SU-DHL-6 (cell line): ENCODE measurements around the gene DNAH11.
"Not testable (repeated sequence)": the region's sequence is repeated elsewhere in the genome, so short reads cannot be mapped to it uniquely, and the experiment has no call there.

Experiments used
- H2AFZ ChIP-seq: fragments of 200-600 bp; sonication (generic); 2 replicates; pipeline ENCODE4 v1.6.1; 2014; ENCODE audit warnings: low read depth, mild to moderate bottlenecking, moderate library complexity, mixed read lengths, antibody characterized with exemption, low read length; ENCODE audit not compliant: severe bottlenecking
- H3F3A ChIP-seq: fragments of 200-600 bp; shearing (Covaris generic); 2 replicates; pipeline ENCODE4 v1.6.0; 2016; ENCODE audit warnings: antibody characterized with exemption, mild to moderate bottlenecking; ENCODE audit not compliant: insufficient read depth
- H3K27ac ChIP-seq: fragments of 200-600 bp; sonication (generic); 2 replicates; pipeline ENCODE4 v1.5.1; 2016; ENCODE audit warnings: low read depth, mild to moderate bottlenecking, low read length, moderate library complexity, mixed read lengths
- H3K27me3 ChIP-seq: fragments of 200-600 bp; sonication (generic), shearing (Covaris generic); 2 replicates; pipeline ENCODE4 v1.6.0; 2014; ENCODE audit warnings: mild to moderate bottlenecking, low read length
- H3K36me3 ChIP-seq: fragments of 200-600 bp; sonication (generic); 2 replicates; pipeline ENCODE4 v1.6.1; 2014; ENCODE audit warnings: mild to moderate bottlenecking, low read length, mixed read lengths
- H3K4me2 ChIP-seq: fragments of 300-600, 200-600 bp; shearing (Covaris generic), sonication (generic); 2 replicates; pipeline ENCODE4 v1.6.0; 2014; ENCODE audit warnings: low read length, low read depth, mild to moderate bottlenecking; ENCODE audit not compliant: poor library complexity, severe bottlenecking
- H3K4me3 ChIP-seq: fragments of 200-600 bp; sonication (generic); 2 replicates; pipeline ENCODE4 v1.5.1; 2014; ENCODE audit warnings: antibody characterized with exemption, low read length, mild to moderate bottlenecking, mixed read lengths; ENCODE audit not compliant: insufficient read depth, poor library complexity, severe bottlenecking
- H3K79me2 ChIP-seq: fragments of 200-600 bp; sonication (generic); 2 replicates; pipeline ENCODE4 v1.6.1; 2014; ENCODE audit warnings: mild to moderate bottlenecking, low read length, moderate library complexity; ENCODE audit not compliant: insufficient read depth
- H3K9ac ChIP-seq: fragments of 200-600 bp; sonication (generic); 2 replicates; pipeline ENCODE4 v1.7.0; 2014; ENCODE audit warnings: mild to moderate bottlenecking, low read length
- H3K9me2 ChIP-seq: fragments of 200-600 bp; sonication (generic); replicated peaks from 2 replicates; pipeline ENCODE4 v1.6.1; 2014; ENCODE audit warnings: low read length; ENCODE audit not compliant: insufficient read depth
- H3K9me3 ChIP-seq: fragments of 200-600 bp; sonication (generic); 2 replicates; pipeline ENCODE4 v1.6.1; 2014; ENCODE audit warnings: low read length, mixed read lengths; ENCODE audit not compliant: insufficient read depth
- H4K20me1 ChIP-seq: fragments of 200-600 bp; sonication (generic); 2 replicates; pipeline ENCODE4 v1.6.1; 2014; ENCODE audit warnings: low read depth, mild to moderate bottlenecking, antibody characterized with exemption, low read length, moderate library complexity, mixed read lengths
- CTCF ChIP-seq: fragments of 200-600 bp; sonication (generic); IDR thresholded peaks from one replicate; pipeline ENCODE4 v1.5.1; 2017; ENCODE audit warnings: antibody characterized with exemption, mild to moderate bottlenecking, low read length, moderate library complexity; ENCODE audit not compliant: insufficient read depth, poor library complexity, severe bottlenecking
- EZH2phosphoT487 ChIP-seq: fragments of 200-600 bp; sonication (generic), shearing (Covaris generic); conservative IDR thresholded peaks from 2 replicates; pipeline ENCODE4 v1.6.1; 2018; ENCODE audit warnings: mild to moderate bottlenecking, antibody characterized with exemption, low read length, moderate library complexity, mixed read lengths

The DNAH11 gene

GRCh38 chr7:21851559-21851967, 308.7 kb downstream of the DNAH11 start:
- no peak overlapping the region for H3K27ac ChIP-seq
- H3K36me3 ChIP-seq: no peaks in the 10 kb centered on the region
- H3K9me3 ChIP-seq: no peaks in the 10 kb centered on the region
- no peaks in the 10 kb centered on the region for H3K79me2 ChIP-seq
- no peaks in the 10 kb centered on the region for H4K20me1 ChIP-seq
- no peak overlapping the region for H3K4me3 ChIP-seq
- TF ChIP-seq CTCF: no peak
- no peak for TF ChIP-seq EZH2phosphoT487
- H3K9ac ChIP-seq: no peak overlapping the region
- no peak overlapping the region for H2AFZ ChIP-seq
- no peaks in the 10 kb centered on the region for H3K9me2 ChIP-seq
- no peak overlapping the region for H3K4me2 ChIP-seq
- H3K27me3 ChIP-seq: no peaks in the 10 kb centered on the region
- H3F3A ChIP-seq: no peaks in the 10 kb centered on the region

- not testable (repeated sequence) for H3K36me3 ChIP-seq, H3K9me3 ChIP-seq, H2AFZ ChIP-seq, H3K9ac ChIP-seq, H3K4me2 ChIP-seq, H4K20me1 ChIP-seq, H3K9me2 ChIP-seq, H3K79me2 ChIP-seq, H3F3A ChIP-seq, H3K4me3 ChIP-seq, H3K27me3 ChIP-seq, H3K27ac ChIP-seq
Observed at GRCh38 chr7:21865631-21866204, 322.9 kb downstream of the DNAH11 start.

GRCh38 chr7:21866731-21867130, 323.9 kb downstream of the DNAH11 start:
- Histone ChIP-seq H3K4me3 (no peak overlapping the region), H3K27ac (no peak overlapping the region), H3F3A (no peaks in the 10 kb centered on the region), H3K36me3 (no peaks in the 10 kb centered on the region), H3K9ac (no peak overlapping the region), H4K20me1 (no peaks in the 10 kb centered on the region), H3K9me3 (no peaks in the 10 kb centered on the region), H3K9me2 (no peaks in the 10 kb centered on the region), H3K4me2 (no peak overlapping the region), H3K79me2 (no peaks in the 10 kb centered on the region), H2AFZ (no peak overlapping the region), H3K27me3 (no peaks in the 10 kb centered on the region)
- TF ChIP-seq EZH2phosphoT487 (no peak), CTCF (no peak)

- H3K9me3 ChIP-seq: no peaks in the 10 kb centered on the region
- H3K27me3 ChIP-seq: no peaks in the 10 kb centered on the region
- no peak overlapping the region for H3K4me2 ChIP-seq
- H3K9ac ChIP-seq: no peak overlapping the region
- TF ChIP-seq CTCF (no peak), EZH2phosphoT487 (no peak)
- no peaks in the 10 kb centered on the region for H4K20me1 ChIP-seq
- no peaks in the 10 kb centered on the region for H3F3A ChIP-seq
- H3K27ac ChIP-seq: no peak overlapping the region
- H3K9me2 ChIP-seq: no peaks in the 10 kb centered on the region
- H3K4me3 ChIP-seq: no peak overlapping the region
- no peak overlapping the region for H2AFZ ChIP-seq
- H3K79me2 ChIP-seq: no peaks in the 10 kb centered on the region
- H3K36me3 ChIP-seq: no peaks in the 10 kb centered on the region
Observed at GRCh38 chr7:21867226-21867625, 324.4 kb downstream of the DNAH11 start.
